ENCODE results near the gene RFT1.

The RFT1 gene

GRCh38 chr3:53122255-53122932 lies 7.8 kb downstream of the RFT1 start:
- H3K27me3 ChIP-seq (ENCODE audit: low read length) = no peaks in the 10 kb centered on the region
- H3F3A ChIP-seq (ENCODE audit: insufficient read depth) = no peaks in the 10 kb centered on the region
- H3K4me2 ChIP-seq (ENCODE audit: low read depth, low read length, poor library complexity, severe bottlenecking) = no peak overlapping the region
- no peak overlapping the region for H3K9ac ChIP-seq (ENCODE audit: low read length)
- no peaks in the 10 kb centered on the region for H4K20me1 ChIP-seq (ENCODE audit: low read depth, low read length)
- peaks cover 16% of the 10 kb centered on the region; the same call in 1 of the 2 replicates for H3K36me3 ChIP-seq (ENCODE audit: low read length)
- H3K9me2 ChIP-seq (replicated peaks; ENCODE audit: insufficient read depth, low read length) = no peaks in the 10 kb centered on the region
- no peaks in the 10 kb centered on the region for H3K79me2 ChIP-seq (ENCODE audit: insufficient read depth, low read length)
- no peak overlapping the region for H2AFZ ChIP-seq (ENCODE audit: low read depth, low read length, severe bottlenecking)
- no peak overlapping the region for H3K27ac ChIP-seq (ENCODE audit: low read depth, low read length)
- H3K4me3 ChIP-seq (ENCODE audit: insufficient read depth, low read length, poor library complexity, severe bottlenecking) = no peak overlapping the region
- H3K9me3 ChIP-seq (ENCODE audit: insufficient read depth, low read length) = no peaks in the 10 kb centered on the region
- no peak for TF ChIP-seq CTCF (IDR thresholded peaks at IDR 0.05; ENCODE audit: insufficient read depth, low read length, poor library complexity, severe bottlenecking)
- no peak for TF ChIP-seq EZH2phosphoT487 (conservative IDR thresholded peaks at IDR 0.05; ENCODE audit: low read length)

GRCh38 chr3:53120336-53120735 lies 9.9 kb downstream of the RFT1 start:
- Histone ChIP-seq H2AFZ (ENCODE audit: low read depth, low read length, severe bottlenecking) (no peak overlapping the region), H3F3A (ENCODE audit: insufficient read depth) (no peaks in the 10 kb centered on the region), H3K9me3 (ENCODE audit: insufficient read depth, low read length) (no peaks in the 10 kb centered on the region), H3K9me2 (replicated peaks; ENCODE audit: insufficient read depth, low read length) (no peaks in the 10 kb centered on the region), H3K4me3 (ENCODE audit: insufficient read depth, low read length, poor library complexity, severe bottlenecking) (no peak overlapping the region), H3K4me2 (ENCODE audit: low read depth, low read length, poor library complexity, severe bottlenecking) (no peak overlapping the region), H3K36me3 (ENCODE audit: low read length) (peaks cover 15% of the 10 kb centered on the region; the same call in 1 of the 2 replicates), H3K79me2 (ENCODE audit: insufficient read depth, low read length) (no peaks in the 10 kb centered on the region), H3K27ac (ENCODE audit: low read depth, low read length) (no peak overlapping the region), H3K9ac (ENCODE audit: low read length) (no peak overlapping the region), H3K27me3 (ENCODE audit: low read length) (no peaks in the 10 kb centered on the region), H4K20me1 (ENCODE audit: low read depth, low read length) (no peaks in the 10 kb centered on the region)
- TF ChIP-seq EZH2phosphoT487 (conservative IDR thresholded peaks at IDR 0.05; ENCODE audit: low read length) = no peak
- TF ChIP-seq CTCF (IDR thresholded peaks at IDR 0.05; ENCODE audit: insufficient read depth, low read length, poor library complexity, severe bottlenecking) = no peak

GRCh38 chr3:53116956-53117355 lies 13.3 kb downstream of the RFT1 start:
- no peaks in the 10 kb centered on the region for H3F3A ChIP-seq (ENCODE audit: insufficient read depth)
- no peak overlapping the region for H3K4me2 ChIP-seq (ENCODE audit: low read depth, low read length, poor library complexity, severe bottlenecking)
- H3K27ac ChIP-seq (ENCODE audit: low read depth, low read length) = no peak overlapping the region
- peaks cover 10% of the 10 kb centered on the region; the same call in 1 of the 2 replicates for H3K36me3 ChIP-seq (ENCODE audit: low read length)
- no peak overlapping the region for H2AFZ ChIP-seq (ENCODE audit: low read depth, low read length, severe bottlenecking)
- no peaks in the 10 kb centered on the region for H3K9me2 ChIP-seq (replicated peaks; ENCODE audit: insufficient read depth, low read length)
- no peaks in the 10 kb centered on the region for H4K20me1 ChIP-seq (ENCODE audit: low read depth, low read length)
- no peaks in the 10 kb centered on the region for H3K79me2 ChIP-seq (ENCODE audit: insufficient read depth, low read length)
- TF ChIP-seq CTCF (IDR thresholded peaks at IDR 0.05; ENCODE audit: insufficient read depth, low read length, poor library complexity, severe bottlenecking) (no peak), EZH2phosphoT487 (conservative IDR thresholded peaks at IDR 0.05; ENCODE audit: low read length) (no peak)
- no peak overlapping the region for H3K4me3 ChIP-seq (ENCODE audit: insufficient read depth, low read length, poor library complexity, severe bottlenecking)
- H3K9ac ChIP-seq (ENCODE audit: low read length) = no peak overlapping the region
- no peaks in the 10 kb centered on the region for H3K9me3 ChIP-seq (ENCODE audit: insufficient read depth, low read length)
- no peaks in the 10 kb centered on the region for H3K27me3 ChIP-seq (ENCODE audit: low read length)
